ENCODE results near the gene AKAP3. TPM values are rescaled to one million over a fixed set of nuclear protein-coding genes. Genes with fewer than 3 reads are reported as not detected.
A peak's percentile ranks its signal among the peaks of the same experiment; 100 is the strongest.

Gene AKAP3
- total and polyA plus RNA-seq, 10 of the 15 experiments (the other 5 are each of a cell fraction or from before 2014, with no cell fraction given) = 0.40 to 2.4 (median 1.3) TPM

GRCh38 chr12:4604684-4605193 lies 44.1 kb downstream of the AKAP3 start (continued):
- TF ChIP-seq CTCF (IDR thresholded peaks at IDR 0.05 in 2 of 3, conservative IDR thresholded peaks at IDR 0.05 in 1 of 3; ENCODE audit: control insufficient read depth in 2 of 3, extremely low read depth in 1 of 3, insufficient read depth in 1 of 3, low read depth in 3 of 3, low read length in 3 of 3) = peak; percentile 97 to 100 (median 99)
- TF ChIP-seq CREM (IDR thresholded peaks at IDR 0.05; ENCODE audit: low read depth) = peak; percentile 62
- 0 out of 2 replicates have a peak, but pooled peaks have one; percentile 28 for TF ChIP-seq CBFB (IDR thresholded peaks at IDR 0.05; ENCODE audit: low read depth)
- peak; percentile 75 for TF ChIP-seq KLF5 (IDR thresholded peaks at IDR 0.05; ENCODE audit: partially characterized antibody)
- peak; percentile 83 for TF ChIP-seq RELA (IDR thresholded peaks at IDR 0.05; ENCODE audit: borderline replicate concordance, partially characterized antibody)
- TF ChIP-seq DPF2 (IDR thresholded peaks at IDR 0.05) = 0 out of 2 replicates have a peak, but pooled peaks have one; percentile 29
- TF ChIP-seq TCF7 (IDR thresholded peaks at IDR 0.05; ENCODE audit: borderline replicate concordance) = no peak
- no peak for TF ChIP-seq ZBTB40 (IDR thresholded peaks at IDR 0.05; ENCODE audit: borderline replicate concordance)
- TF ChIP-seq PAX8 (IDR thresholded peaks at IDR 0.05) = no peak
- no peak for TF ChIP-seq ZNF592 (IDR thresholded peaks at IDR 0.05)
- no peak for TF ChIP-seq PAX5 (IDR thresholded peaks at IDR 0.05; ENCODE audit: borderline replicate concordance, low read depth, low read length)
- no peak for TF ChIP-seq SIX5 (IDR thresholded peaks at IDR 0.05; ENCODE audit: low read depth, low read length, severe bottlenecking)
- no peak for TF ChIP-seq RFX5 (IDR thresholded peaks at IDR 0.05; ENCODE audit: low read depth, low read length)
- no peak for TF ChIP-seq RAD51 (IDR thresholded peaks at IDR 0.05)
- peak; percentile 48; the same call in 1 of the 2 replicates for TF ChIP-seq ZNF687 (IDR thresholded peaks at IDR 0.05)
- 0 out of 2 replicates have a peak, but pooled peaks have one; percentile 80 for TF ChIP-seq WRNIP1 (IDR thresholded peaks at IDR 0.05; ENCODE audit: borderline replicate concordance, low read depth, low read length)
